D341Med (cell line): Measurements from ENCODE around the gene R3HCC1L.
A peak's percentile ranks its signal among the peaks of the same experiment; 100 is the strongest.

ENCODE experiments used
- DNase-seq: peaks from one replicate; pipeline ENCODE4 v3.0.0; 2012; ENCODE audit warnings: low spot score

Gene R3HCC1L

DNA sequence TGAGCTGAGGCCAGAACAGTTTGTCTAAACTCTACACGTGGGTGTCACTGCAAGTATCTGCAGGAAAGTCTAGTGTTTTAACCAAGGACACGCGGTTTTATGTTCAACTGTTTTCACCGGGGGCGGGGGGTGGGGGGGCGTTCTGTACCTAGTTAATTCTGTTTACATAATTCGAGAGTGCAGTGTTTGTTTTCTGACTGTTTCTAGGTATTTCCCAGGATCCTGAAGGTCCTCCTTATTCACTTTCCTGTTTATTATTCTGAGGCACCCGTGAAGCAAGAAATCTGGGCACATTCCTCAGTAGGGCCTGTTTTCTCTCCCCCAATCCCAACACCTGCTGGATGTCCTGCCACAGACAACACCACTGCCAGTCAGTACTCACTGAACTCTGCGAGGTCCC lies 125.9 kb downstream of the R3HCC1L start:
- DNase-seq = no peak

DNA sequence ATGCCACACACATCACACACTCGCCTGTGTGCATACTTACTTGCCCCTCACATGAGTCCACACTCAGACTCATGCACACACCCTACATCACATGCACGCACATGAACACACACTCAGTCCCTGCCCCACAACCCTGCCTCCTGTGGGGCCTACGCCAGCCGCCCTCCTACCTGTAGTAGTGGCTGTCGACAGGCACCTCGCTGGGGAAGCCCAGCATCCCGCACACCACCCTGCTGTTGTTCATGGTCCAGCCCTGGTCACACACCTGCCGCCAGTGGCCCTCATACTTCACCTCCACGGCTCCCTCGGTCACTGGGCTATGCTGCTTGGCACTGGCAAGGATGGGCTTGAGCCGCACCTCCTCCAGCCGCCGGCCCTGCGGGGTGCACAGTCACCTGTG lies 126.3 kb downstream of the R3HCC1L start:
- no peak for DNase-seq

DNA sequence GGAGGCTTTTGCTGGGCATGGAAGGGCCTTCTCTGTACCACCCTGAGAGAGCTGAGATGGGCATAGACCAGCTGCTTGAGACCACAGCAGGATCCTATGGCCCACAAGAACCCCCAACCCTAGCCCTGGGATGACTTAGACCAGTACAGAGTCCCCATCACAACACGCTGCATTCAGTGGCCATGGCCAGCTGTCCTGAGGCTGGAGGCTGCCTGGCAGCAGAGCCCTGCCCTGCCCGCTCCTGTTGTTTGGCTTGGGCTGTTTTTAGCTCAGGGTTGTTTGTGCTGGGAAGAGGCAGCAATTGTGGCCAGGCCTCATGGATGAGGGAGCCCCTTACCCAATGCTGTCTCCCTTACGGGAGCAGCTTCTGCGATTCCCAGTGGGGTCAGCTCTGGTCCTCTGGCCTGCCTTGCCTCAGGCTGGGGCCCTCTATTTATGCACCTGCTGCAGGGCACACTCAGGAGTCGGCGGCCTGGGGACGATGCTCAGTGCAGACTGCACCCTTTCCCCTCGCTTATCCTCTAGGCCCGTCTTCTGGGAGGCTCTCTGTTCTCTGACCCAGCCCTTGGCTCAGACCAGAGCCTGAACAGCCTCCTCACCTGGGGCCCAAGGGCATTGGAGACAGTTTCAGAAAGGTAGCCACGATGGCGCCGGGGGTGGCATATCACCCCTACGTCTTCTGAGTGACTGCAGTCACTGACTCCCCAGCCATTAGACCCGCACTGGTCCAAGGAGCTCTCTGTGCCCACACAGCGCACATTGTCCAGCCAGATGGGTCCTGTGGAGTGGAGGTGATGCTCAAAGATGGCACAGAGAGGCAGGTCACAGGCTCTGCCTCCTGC lies 127.2 kb downstream of the R3HCC1L start:
- no peak for DNase-seq

DNA sequence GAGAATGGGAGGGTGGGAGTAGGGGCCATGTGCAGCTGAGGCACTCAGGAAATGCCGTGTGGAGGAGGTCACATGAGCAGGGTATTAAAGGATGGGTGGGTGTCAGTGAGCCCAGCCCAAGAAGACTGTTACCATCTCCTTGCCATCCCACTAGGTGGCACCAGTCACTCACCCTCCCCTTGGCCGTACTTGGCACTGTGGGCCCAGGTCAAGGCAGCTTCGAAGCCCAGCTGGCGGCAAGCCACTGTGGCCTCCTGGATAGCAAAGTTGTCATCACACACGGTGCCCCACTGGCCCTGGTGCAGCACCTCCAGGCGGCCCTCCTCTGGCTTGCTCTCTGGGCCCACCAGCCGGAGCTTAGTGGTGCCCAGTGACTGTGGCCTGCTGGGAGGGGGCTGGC lies 128.1 kb downstream of the R3HCC1L start:
- DNase-seq = peak; percentile 56

DNA sequence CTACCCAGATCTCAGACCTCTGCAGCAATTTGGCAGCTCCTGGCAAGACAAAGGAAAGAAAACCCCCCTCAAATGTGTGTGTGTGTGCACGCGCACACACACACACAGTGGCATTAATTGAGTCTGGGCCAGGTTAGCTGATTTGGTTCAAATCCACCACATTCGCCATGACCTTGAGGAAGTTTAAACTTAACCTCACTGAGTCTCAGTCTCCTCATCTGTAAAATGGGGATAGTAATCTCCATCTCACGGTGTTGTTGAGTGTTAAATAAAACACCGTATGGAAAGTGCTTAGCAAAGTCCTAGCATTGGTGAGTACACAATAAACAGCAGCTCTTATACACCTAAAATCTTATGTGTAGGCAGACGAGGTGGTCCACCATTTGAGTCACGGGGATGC lies 128.6 kb downstream of the R3HCC1L start:
- DNase-seq = no peak

DNA sequence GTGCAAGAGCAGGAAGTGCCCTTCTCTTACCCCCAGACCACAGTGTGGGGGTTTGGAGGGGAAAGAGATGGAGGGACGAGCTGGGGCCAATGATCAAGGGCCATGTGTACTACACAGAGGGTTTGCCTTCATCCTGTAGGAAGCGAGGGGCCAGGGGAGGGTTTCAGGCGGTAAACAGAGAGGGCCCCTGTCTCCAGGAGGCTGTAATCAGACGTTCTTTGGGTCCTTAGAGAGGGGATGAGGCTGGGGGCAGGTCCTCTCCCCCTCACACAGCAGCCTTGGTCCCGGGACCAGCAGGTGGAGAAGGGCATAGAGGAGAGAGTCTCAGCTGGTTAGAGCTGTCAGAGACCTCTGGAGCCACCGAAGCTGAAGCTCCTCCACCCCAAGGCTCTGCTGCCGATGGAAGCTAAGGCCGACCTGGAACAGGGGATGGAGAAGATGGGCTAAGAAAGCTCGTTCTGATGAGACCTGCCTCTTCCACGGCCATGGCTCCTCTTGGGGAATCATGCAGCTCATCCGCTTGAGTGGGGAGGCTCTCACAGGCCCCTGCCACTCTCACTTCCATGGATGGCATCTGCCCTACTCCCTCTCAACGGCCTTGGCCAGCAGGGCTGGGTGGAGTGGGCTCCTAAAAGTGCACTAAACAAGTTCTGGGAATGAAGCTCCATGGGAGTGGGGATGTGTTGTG lies 130.1 kb downstream of the R3HCC1L start:
- peak; percentile 1 for DNase-seq

DNA sequence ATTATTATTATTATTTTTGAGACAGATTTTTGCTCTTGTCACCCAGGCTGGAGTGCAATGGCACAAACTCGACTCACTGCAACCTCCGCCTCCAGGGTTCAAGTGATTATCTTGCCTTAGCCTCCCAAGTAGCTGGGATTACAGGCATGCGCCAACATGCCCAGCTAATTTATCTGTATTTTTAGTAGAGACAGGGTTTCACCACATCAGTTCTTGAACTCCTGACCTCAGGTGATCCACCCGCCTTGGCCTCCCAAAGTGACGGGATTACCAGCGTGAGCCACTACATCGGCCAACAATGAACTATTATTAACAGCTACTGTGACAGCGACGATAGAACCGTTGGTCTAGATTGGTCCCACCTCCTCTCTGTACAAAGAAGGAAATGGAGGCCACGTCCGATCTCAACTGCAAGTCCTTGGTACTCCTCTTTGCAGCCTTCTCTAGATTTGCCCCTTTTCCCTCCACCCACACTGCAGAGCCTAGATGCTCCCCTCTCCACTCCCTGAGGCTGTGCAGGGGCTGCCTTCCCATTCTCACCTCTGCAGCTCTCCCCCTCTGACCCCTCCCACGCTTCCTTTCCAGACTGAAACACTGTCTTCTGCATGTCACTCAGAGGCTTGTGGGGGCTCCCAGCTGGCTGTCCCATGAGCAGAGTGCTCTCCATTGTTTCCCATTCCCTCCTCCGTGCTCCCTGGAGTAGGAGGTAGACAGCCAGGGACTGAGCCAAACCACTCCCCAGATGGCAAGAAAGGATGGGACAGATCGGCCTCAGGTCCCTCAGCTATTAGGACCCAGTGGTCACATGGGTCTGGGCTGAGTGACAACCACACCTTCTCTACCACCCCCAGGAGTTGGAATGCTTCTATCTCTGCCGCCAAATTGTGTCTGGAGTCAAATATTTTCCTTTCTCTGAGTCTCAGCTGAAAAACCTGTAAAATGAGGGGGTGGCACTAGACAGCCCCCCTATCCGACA lies 131.2 kb downstream of the R3HCC1L start:
- peak; percentile 1 for DNase-seq

DNA sequence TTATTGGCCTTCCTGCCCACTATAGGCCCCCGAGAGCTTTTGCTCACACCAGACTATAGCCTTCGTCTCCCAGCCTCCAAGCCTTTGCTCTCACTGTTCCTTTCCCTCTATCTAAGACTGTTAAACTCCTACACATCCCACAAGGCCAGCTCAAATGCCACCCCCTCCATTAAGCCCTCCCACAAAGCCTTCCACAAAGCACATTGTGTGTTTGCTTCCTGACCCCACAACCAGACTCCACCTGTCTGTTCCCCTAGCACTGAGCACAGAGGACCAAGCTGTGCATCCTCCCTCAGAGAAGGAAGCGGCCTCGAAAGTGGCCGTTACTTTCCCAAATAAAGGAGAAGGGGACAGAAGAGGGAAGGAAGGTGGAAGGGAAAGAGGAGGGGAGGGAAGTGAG lies 132.2 kb downstream of the R3HCC1L start:
- no peak for DNase-seq

DNA sequence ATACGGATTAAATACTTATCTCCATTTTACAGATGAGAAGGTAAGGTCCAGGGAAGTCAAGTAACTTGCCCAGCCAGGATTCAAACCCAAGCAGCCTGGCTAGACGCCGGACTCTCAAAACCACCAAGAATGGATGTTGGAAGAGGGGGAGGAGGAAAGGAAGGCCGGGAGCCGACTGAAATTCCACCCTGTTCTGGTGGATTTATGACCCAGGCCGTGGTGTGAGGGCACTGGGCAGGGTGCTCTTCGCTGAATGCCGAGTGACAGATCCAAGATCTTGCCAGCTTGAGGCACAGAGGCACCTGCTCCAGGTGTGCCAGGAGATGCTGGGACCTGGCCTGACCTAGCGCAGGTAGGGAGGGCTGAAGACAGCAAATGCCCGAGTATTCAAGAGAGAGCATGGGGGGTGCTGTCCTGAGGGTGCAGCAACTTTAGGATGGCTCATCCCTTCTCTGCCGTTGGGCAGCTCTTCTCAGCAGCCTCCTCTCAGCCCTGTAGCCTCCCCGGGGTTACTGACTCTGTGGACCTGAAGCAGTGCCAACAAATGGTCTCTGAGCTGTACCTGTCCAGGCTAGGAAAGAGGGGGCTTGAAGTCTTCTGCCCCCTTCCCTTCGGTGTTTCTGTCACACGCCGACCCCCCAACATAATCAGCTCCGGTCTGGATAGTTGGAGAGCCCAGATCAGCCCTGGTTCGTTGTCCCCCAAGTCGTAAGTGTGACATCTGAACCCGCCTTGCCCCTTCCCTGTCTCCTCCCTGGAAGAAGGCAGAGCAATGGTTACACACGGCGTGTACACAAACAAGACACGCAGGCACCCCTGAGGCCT lies 132.8 kb downstream of the R3HCC1L start:
- DNase-seq = no peak

DNA sequence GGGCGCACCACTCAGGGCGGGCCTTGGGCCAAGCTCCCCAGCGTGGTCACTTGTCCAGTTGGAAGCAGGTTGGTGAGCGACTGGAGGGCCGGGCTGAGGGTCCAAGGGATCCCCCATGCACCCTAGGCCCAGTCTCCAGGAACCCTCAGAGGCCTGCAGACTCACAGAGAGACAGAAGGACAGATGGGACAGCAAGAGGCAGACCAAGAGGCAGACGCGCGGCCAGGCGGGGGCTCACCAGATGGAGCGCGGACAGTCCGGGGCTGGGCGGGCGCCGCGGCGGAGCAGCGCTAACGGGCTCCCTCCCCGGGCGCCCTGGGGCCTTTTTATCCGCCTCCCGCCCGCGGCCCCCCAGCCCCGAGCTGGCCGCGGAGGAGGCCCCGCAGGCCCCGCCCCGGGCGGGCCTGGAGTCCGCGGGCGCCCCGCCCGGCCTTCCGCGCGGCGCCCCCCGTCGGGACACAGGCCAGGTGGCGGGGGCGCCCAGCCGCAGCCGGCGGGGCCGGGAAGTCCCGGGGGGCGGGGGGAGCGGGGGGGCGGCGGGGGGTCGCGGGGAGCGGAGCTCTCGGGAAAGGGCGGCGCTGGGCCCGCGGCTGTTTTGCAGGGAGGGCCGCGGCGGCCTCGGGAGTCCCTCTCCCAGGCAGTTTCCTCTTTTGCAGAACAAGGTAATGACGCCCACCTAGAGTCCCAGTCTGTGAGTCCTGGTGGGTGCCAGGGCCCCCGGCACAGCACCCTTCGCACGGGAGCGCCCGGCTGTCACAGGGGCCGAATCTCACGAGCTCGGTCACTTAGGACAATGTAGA lies 133.6 kb downstream of the R3HCC1L start, which contains the start of gene LOXL4:
Gene LOXL4 (minus strand): TSS at position 301 of the 800 bp plus-strand sequence. CDS start 5,175 bp downstream, outside the sequence.
- DNase-seq = peak; percentile 73

DNA sequence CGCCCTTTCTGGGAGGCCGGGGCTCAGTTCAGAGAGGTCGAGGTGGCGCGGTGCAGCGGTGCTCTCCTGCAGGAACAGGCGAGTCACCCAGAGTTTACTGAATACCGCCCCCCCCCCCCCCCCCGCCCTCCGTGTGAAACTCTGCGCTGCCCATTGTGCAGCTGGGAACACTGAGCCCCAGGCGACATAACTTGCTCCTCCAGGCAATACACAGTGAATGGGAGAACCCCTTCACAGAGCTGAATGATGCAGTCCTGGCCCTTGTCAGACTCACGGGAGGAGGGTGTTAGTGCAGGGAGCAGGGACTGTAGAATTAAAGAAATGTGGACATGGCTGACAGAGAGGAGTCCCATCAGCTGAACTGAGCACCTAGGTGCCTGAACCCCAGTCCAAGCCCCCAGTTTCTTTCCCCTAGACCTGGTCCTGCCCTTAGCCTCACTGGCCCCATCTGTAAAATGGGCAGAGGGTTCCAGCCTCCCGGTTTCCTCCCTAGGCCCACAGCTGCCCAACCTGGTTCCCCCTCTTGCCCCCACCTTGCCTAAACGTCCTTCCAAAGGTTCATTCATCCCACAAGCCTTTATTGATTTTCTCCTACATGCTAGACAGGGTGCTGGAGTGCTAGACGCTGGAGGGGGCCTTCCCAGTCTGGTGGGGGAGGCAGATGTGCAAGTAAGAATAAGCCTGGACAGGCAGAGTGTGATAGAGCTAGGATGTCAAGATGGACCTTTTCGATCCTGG lies 134.4 kb downstream of the R3HCC1L start:
- DNase-seq = no peak

DNA sequence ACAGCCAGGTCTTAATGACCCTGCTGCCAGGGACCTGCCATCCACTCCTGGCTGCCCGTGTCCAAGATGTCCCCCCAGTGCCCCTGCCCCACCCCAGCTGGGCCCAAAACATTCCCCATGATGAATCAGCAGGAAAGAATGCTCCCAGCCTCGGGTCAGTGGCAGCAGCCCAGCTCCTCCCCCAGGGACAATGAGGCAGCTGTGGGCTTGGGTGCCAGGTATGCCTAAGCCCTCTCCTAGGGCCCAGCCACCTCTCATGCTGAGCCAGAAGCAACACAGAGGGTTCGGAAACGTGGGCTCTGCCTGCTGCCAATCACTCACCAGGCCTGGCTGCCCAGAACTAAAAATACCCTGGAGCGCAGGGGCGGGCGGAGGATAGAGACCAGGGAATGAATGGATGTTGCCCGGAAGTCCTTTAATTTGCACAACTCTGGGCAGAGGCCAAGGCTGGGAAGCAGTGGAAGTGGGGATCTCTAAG lies 135.0 kb downstream of the R3HCC1L start:
- DNase-seq = peak; percentile 38

DNA sequence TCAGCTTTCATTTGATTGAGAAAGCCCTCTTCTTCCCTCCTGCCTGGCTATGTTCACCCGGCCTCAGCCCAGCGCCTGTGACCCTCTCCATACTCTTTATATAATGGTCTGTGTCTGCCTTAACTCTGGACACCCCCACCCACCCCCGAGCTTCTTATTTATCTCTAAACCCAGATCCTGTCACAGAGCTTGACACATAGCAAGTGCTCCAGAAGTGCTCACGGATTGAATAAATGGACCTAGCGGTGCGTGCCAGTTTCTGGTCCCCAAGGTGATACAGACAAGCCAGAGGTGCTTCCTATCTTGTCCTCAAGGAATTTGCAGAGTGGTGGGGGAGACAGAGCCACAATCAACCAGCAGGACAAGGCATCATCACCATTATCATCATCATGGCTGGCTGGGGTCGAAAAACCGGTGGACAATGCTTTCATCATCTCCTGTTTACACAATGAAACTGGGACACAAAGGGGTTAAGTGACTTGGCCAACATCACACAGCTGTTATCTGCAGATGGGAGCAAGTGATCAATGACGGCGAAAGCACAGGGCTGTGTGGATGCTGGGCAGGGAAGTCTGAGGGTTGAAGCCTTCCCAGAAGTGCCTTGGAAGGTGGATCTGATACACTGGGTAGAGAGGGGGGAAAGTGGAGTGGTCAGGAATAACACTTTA lies 135.8 kb downstream of the R3HCC1L start:
- no peak for DNase-seq

DNA sequence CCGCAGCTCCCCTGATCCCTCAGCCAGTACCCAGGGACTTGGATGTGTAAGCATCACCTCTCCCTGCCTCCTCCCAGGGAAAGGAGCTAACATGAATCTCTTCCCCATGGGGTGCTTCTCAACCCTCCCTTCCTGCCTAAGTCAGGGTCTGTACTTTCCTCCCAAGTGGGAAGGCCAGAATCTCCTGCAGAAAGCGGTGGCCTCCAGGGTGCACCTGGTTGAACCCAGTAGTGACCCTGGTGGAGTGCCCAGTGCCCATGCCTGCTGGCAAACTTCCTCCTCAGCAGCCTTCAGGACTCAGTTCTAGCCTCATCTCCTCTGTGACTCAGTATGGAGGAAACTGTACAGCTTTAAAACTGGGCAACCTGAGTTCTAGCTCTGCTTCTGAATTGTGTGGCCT lies 136.3 kb downstream of the R3HCC1L start:
- no peak for DNase-seq

DNA sequence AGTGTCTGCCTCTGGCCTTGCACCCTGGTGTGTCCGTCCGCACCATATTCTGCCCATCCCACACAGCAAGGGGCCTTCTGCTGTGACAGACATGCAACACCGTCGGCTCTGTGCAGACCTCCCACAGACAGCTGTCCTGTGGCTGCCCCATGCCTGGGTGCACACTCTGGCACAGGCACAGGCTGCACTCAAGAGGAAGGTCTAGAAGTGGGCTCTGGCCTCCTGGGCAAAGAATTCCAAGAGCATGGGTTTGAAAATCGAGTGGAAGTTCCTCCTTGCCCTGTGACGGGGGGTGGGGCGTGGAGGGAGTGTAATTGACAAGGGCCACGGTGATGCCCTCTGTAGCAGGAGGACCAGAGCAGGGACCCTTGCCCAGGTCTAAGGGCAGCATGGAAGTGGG lies 137.8 kb downstream of the R3HCC1L start:
- no peak for DNase-seq

DNA sequence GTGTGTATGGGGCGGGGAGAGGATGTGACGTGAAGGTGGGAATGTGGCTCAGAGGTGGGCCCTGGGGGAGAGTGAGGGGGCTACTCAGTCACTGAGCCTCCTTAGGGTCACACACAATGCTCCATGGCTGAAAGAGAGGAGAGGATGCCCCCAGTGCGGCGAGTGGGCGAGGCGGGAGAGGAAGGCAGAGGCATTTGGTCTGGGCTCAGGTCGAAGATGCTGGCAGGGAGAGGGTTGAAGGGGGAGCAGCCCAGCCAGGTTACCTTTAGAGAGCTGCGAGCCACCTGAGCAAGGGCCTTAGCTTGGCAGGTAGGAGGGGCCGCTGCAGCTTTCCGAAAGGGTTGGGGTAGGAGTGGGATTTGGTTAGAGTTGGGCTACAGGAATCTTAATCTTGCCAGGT lies 138.2 kb downstream of the R3HCC1L start:
- no peak for DNase-seq

DNA sequence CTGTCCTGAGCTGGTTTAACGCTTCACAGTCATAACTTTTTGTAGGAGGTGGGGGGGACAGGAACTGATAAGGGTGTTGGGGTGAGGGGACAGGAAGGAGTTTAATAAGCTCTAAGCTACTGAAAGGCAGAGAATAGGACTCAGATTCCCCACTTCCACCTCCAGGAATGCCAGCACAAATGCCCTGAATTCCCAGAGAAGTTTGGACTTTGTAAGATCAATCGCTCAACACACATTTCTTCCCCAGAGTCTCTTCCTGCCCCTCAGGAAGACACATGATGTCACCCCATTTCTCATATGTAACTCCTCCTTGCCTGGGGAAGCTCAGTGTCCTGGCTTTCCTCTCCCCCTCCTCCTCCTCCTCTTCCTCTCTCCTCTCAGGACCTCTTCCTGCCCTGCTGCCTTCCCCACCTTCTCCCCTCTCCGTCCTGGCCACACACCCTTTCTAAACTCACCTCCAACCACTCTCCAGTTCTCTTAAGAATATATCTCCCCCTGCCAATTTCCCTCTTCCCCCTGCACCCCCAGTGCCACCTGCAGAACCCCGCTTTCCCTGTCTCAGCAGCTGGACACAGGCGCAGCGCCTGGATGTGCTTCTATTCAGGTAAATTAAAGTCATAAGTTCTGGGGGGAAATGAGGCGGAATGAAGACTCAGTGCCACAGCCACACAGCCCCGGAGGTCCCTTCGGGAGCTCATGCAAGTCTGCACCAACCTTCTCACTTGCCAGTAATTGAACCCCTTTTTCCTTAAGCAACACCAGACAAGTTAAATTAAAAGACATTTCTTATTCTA lies 138.8 kb downstream of the R3HCC1L start:
- DNase-seq = no peak

DNA sequence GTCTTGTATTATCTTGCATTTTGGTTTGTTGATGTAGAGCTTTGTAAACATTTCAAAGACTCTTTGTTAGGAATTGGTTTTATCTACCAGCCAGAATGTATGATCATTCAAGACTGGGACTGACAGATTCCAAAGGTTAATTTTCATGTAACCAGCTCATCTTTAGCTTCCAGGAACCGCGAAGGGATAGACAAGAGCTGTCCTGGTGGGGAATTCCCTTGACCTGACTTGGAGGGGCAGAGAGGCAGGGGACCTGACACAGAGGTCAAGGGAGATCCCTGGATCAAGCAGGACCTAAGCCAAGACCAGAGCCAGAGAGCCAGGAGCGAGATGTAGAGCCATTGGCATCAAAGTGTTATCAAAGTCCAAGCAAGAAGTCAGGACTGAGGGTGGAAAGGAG lies 140.1 kb downstream of the R3HCC1L start:
- no peak for DNase-seq
